Measurements from ENCODE around the gene SNRPA1. TPM values are rescaled to one million over a fixed set of nuclear protein-coding genes. Genes with fewer than 3 reads are reported as not detected.

The SNRPA1 gene
- total RNA-seq, 1 experiment from 2014 or later = 151 TPM

DNA sequence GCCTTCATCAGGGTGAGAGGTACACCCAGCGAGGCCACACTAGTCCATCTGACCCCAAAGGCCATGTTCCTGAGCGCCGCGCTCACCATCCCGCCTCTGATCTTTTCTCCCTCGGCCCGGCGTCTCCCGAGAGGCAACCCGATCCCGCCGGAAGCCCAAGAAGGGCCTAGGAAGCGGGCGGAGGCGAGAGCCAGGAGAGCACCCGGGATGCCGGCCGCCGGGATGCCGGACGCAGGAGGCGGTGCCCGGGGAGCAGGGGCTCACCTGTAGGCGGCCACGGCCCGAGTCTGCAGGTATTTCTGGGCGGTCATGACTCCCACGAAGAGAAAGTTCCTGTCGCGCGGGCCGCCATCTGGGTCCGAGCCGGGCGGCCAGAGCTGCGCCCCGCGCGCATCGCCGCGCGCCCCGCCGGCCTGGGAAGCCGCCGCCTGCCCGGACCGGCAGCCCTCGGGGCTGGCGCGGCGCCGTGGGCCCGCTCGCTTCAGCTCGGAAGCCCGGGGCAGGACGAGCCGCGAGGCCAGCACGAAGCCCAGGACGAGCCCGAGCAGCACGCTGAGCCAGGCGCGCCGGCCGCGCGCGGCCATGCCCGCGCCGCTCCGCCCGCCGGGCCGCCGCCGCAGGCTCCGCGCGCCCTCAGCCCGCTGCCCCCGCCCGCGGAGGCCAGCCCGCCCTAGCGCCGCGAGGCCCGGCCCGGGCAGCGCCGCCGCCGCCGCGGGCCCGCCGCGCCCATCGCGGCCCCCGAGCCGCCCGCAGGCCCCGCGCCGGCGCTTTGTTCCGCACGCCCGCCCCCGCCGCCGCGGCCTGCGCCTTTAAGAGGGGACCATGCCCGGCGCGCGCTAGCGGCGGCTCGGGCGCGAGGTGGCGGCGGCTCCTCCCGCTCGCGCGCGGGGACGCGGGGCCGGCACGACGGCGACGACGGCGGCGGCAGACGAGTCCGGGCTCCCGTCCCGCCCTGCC is 43.9 kb downstream of the SNRPA1 start:
- H3K36me3 ChIP-seq = peaks cover 14% of the 10 kb centered on the region
- no peaks in the 10 kb centered on the region for H3K9me3 ChIP-seq (replicated peaks)
- peak overlapping the region; percentile 88 for H3K4me3 ChIP-seq
- peak overlapping the region; percentile 85 for H3K27ac ChIP-seq
- no peaks in the 10 kb centered on the region for H3K27me3 ChIP-seq
- peak; percentile 54 to 65 for DNase-seq
- H3K4me1 ChIP-seq = peaks cover 17% of the 10 kb centered on the region

DNA sequence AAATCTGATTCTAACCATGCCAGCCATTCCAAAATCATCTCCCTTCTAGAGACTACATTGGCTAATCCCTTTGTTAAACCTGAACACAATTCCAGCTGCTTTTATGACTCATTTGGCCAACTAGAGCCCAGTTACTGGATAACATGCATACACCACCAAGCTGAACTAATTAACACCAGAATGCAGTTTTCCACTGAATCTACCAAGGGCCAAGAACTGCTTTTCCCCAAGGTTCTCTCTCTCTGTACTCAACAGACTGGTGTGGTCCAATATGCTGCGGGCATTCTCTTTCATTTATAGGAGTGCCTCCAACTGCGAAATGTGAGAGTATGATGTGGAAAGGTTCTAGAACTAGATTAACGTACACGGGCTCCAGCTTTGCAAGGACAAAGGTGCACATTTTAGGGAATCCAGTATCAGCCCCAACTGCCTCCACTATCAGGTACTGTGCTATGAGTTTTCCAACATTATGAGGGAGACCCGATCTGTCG is 44.7 kb downstream of the SNRPA1 start:
- Histone ChIP-seq H3K36me3 (peaks cover 14% of the 10 kb centered on the region), H3K27me3 (no peaks in the 10 kb centered on the region), H3K9me3 (replicated peaks) (no peaks in the 10 kb centered on the region), H3K27ac (peak overlapping the region; percentile 85), H3K4me1 (peaks cover 10% of the 10 kb centered on the region), H3K4me3 (peak overlapping the region; percentile 88)
- DNase-seq = peak in 1 of 2 experiments; percentile 65

DNA sequence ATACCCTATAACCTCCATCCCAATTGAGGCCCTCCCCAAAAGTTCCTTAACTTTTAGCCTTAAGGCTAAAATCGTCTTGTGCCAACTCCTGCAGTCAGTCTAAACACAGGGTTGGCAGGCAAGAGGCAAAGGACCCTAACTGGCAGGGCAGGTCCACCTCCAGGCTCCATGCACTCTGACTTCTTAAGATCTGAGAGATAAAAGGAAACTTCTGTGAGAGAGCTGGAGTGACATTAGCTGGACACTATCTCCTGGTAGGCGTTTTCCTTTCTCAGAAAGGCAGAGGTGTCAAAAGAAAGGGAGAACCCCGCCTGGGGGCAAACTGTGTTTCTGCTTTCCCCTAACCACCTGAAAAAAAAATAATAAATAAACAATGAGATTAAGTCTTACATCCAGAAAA is 46.8 kb downstream of the SNRPA1 start:
- DNase-seq = no peak
- Histone ChIP-seq H3K27ac (no peak overlapping the region), H3K36me3 (peaks cover 14% of the 10 kb centered on the region), H3K4me3 (no peak overlapping the region), H3K9me3 (replicated peaks) (no peaks in the 10 kb centered on the region), H3K27me3 (no peaks in the 10 kb centered on the region), H3K4me1 (peaks cover 26% of the 10 kb centered on the region)

DNA sequence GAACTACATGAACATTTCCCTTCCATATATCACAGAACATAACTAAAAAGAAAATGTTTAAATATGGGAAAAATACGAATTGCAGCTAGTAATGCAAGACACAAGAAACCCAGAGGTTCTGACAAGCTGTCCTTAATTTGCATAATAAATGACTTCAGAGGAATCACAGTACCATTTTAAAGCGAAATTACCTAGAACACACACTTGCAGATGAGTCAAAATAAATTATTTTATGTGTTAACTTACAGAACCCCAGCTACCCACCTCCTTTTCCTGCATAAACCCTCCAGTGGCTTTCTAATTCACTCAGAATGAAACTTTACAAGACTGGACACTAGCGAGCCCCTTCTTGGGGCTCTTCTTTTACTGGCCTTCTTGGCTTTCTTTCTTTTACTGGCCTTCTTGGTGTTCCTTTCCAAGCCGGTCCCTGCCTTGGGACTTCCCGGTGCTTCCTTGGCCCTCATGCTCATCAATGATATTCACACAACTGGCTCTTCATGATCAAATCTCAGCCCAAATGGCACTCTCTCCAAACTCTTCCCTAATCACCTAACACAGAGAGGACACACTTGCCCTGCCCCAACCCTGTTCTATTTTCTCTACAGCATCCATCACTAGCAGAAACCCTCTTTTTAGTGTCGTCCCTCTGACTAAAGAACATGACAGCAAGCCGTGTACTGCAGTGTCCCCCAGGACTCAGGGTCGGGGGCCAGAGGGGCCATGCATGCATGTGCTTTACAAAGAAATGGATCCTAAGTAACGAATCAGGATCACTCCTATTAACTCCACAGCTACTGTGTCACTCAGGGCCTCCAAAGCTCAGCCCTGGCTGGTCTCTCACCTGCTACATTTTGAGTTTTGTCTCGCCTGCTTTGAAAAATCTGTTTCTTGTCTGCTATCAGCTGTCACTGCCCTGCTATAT is 48.0 kb downstream of the SNRPA1 start:
- Histone ChIP-seq H3K27me3 (no peaks in the 10 kb centered on the region), H3K4me1 (peaks cover 34% of the 10 kb centered on the region), H3K4me3 (no peak overlapping the region), H3K27ac (no peak overlapping the region), H3K9me3 (replicated peaks) (no peaks in the 10 kb centered on the region), H3K36me3 (peaks cover 15% of the 10 kb centered on the region)
- DNase-seq = no peak

DNA sequence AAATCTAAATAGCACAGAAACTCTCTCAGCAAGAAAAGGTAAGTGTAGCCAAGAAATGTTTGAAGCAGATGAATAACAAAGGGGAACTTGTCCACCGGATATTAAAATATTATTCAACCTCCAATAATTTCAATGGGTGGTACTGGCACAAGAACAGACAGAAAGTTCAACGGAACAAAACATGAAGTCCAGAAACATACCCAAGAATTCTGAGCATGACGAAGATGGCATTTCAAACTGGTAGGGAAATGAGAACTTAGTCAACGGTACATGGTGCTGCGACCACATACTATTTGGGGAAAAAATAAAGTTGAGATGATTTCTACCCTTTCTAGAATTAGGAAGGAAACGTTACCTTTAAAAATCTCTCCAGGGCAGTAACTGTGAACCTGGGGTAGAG is 48.7 kb downstream of the SNRPA1 start:
- H3K4me3 ChIP-seq = no peak overlapping the region
- H3K4me1 ChIP-seq = peaks cover 41% of the 10 kb centered on the region
- no peaks in the 10 kb centered on the region for H3K27me3 ChIP-seq
- DNase-seq = no peak
- H3K9me3 ChIP-seq (replicated peaks) = no peaks in the 10 kb centered on the region
- peaks cover 22% of the 10 kb centered on the region for H3K36me3 ChIP-seq
- no peak overlapping the region for H3K27ac ChIP-seq

DNA sequence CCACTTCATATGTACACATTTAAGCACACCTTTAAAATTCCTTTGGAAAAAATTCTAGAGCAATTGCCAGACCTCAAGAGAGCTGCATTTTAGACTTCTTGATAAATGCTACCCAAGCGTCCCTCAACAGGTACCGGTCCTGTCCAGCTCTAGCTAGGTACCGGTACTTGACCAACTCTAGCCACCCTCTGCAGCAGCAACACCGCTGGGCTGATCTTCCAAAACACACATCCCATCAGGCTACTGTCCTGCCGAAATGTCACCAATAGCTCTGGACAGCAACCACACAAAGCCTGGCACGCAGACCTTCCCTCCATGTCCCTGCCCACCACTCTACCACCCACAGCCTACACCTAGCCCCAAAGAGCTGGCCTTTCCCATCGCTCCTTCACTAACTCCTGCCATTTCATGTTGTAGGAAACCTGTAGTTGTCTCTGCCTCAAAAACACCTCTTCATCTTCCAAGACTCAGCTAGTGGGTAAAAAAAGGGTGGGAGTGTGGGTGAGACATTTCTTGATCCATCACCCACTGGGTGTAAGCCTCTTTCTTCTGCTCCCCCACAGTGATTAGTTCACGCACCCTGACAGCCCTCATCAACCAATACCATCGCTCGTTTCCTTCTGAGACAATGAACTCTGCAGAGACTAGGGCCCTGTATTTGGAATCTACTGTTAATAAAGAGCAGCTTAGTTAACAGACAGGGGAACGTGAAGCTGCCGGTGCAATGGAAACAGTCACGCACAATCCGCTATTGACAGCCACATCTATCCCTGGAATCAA is 50.0 kb downstream of the SNRPA1 start:
- Histone ChIP-seq H3K4me3 (no peak overlapping the region), H3K27ac (no peak overlapping the region), H3K36me3 (peaks cover 32% of the 10 kb centered on the region), H3K4me1 (peaks cover 42% of the 10 kb centered on the region), H3K27me3 (no peaks in the 10 kb centered on the region), H3K9me3 (replicated peaks) (no peaks in the 10 kb centered on the region)
- DNase-seq = no peak

DNA sequence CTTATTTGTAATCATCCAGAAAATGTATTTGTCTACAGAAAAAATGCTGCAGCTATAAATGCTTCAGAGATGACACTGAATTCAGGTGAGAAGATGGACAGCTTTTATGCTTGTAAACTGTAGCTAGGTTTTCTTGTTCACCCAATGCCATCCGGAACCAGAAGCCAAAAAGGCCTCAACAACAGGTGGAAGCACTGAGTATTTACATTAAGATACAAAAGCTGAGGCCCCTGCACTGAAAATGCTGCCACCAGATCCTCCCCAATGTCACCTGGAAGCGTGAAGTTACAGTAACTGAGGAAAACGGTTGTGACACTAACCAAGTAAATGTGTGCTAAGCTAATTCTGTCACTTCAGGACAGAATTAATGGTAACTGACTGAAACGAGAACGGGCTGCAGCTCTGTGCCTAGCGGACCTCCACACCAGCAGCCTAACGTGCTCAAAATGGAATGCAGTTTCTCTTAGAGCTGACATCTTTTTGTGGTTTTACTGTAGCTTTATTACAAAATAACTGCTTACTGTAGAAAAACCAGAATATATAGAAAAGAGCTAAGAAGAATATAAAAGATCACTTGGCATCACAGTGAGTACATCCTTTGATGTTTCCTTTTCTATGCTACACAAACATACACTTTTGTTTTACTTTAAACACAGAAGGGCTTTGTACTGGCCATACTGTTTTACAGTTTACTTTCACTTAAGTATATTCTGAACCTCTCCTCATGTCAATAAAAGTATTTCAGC is 50.8 kb downstream of the SNRPA1 start:
- Histone ChIP-seq H3K27ac (no peak overlapping the region), H3K4me1 (peaks cover 39% of the 10 kb centered on the region)

DNA sequence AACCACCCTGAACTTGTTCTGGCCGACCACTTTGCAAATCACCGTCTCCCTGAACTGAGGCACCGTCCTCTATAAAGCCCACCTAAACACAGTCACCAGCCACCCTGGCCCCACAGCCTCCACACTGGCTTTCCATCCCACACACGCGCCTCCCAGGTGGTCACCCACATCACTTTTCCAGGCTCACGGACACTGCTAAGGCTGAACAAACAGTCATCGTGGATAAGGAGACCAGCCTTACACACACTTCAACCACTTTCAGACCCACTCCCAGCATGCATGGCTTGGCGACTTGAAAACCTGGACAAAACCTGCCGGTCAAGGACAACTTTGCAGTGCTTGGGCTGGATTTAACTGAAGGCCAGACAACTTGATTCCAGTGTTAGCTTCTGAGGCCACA is 51.6 kb downstream of the SNRPA1 start:
- Histone ChIP-seq H3K27ac (no peak overlapping the region; the same call in 1 of the 2 replicates), H3K4me3 (no peak overlapping the region), H3K36me3 (peaks cover 38% of the 10 kb centered on the region), H3K27me3 (no peaks in the 10 kb centered on the region), H3K9me3 (replicated peaks) (no peaks in the 10 kb centered on the region), H3K4me1 (peaks cover 39% of the 10 kb centered on the region)
- DNase-seq = no peak

More for the DNA sequence above, 50.8 kb downstream of the SNRPA1 start:
- peaks cover 35% of the 10 kb centered on the region for H3K36me3 ChIP-seq
- H3K9me3 ChIP-seq (replicated peaks) = no peaks in the 10 kb centered on the region
- no peak overlapping the region for H3K4me3 ChIP-seq
- H3K27me3 ChIP-seq = no peaks in the 10 kb centered on the region
- DNase-seq = no peak

DNA sequence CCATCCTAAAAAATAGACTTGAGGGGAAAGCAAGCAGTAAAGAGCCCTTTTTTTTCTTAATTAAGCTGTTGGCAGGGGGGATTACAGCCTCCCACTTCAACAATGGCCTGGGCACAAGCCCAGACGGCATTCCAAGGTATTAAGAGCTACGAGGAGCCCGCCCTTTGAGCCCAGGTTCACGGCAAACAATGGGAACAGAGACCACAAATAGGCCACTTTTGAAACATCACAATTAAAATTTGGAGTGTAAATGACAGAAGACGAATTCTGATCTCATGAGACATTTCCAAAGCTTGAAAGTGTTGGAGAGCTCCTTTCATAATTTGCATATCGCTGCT is 52.1 kb downstream of the SNRPA1 start:
- H3K36me3 ChIP-seq = peaks cover 39% of the 10 kb centered on the region
- peak overlapping the region; percentile 12 for H3K27ac ChIP-seq
- no peaks in the 10 kb centered on the region for H3K9me3 ChIP-seq (replicated peaks)
- H3K27me3 ChIP-seq = no peaks in the 10 kb centered on the region
- no peak overlapping the region for H3K4me3 ChIP-seq
- H3K4me1 ChIP-seq = peaks cover 39% of the 10 kb centered on the region
- peak; percentile 46 to 62 for DNase-seq

DNA sequence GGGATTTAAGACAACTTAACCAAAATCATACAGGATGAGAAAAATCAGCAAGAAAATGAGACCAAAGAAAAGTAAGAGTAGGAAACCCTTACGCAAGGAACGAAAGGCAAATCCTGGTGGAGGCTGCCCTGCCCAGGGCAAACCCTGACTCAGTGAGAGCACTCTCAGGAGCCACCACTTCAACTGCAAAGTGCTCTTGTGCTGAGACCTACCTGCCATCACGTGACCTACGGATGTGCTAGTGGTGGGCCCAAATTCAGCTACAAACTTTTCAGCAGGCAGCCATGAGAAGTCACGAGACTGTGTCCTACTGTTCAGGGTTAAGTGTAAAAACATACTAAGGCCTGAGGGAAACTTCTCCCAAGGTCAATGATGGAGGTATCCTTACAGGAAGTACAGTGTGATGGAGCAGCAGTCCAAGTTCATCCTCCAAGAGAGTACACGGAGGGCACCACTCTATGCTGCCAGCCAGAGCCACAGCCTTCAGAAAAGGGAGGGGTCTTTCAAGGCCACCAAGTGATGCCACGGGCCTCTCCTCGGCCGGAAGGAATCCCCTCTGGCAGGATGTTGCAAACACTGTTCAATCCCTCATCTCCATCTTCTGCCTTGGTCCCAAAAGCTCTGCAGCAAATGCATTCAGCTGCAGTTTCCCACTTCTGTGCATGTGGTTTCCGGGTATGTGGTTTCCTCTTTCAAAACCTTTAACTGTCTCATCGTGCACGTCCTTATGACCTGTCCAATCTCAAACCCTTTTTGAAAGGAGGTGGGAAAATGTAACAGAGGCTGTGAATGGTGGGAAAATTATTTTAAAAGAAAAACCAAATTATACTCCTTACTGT is 52.7 kb downstream of the SNRPA1 start:
- Histone ChIP-seq H3K9me3 (replicated peaks) (no peaks in the 10 kb centered on the region), H3K4me1 (peaks cover 37% of the 10 kb centered on the region), H3K36me3 (peaks cover 37% of the 10 kb centered on the region), H3K27ac (peak overlapping the region; percentile 12), H3K27me3 (no peaks in the 10 kb centered on the region), H3K4me3 (no peak overlapping the region)
- peak; percentile 42 to 71 for DNase-seq

DNA sequence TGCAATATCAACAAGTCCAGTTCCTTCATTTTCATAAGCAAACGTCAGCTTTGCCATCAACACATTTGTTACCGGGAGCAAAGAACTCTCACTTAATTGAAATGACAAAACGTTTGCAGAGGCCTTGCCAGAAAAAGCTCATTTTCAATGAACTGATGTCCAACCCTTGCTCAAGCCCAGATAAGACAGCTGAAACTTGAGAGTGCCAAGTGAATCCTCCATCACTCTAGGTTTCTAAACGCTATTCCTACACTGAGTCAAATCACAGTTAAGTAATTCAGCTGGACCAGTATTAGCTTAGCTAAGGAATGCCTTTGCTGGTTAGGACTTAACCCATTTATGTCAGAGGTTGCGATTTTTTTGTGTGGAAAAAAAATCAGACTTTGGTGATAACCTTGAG is 54.7 kb downstream of the SNRPA1 start:
- DNase-seq = no peak
- no peak overlapping the region for H3K27ac ChIP-seq
- H3K36me3 ChIP-seq = peaks cover 44% of the 10 kb centered on the region
- H3K4me1 ChIP-seq = peaks cover 37% of the 10 kb centered on the region
- no peaks in the 10 kb centered on the region for H3K27me3 ChIP-seq
- no peaks in the 10 kb centered on the region for H3K9me3 ChIP-seq (replicated peaks)
- no peak overlapping the region for H3K4me3 ChIP-seq

DNA sequence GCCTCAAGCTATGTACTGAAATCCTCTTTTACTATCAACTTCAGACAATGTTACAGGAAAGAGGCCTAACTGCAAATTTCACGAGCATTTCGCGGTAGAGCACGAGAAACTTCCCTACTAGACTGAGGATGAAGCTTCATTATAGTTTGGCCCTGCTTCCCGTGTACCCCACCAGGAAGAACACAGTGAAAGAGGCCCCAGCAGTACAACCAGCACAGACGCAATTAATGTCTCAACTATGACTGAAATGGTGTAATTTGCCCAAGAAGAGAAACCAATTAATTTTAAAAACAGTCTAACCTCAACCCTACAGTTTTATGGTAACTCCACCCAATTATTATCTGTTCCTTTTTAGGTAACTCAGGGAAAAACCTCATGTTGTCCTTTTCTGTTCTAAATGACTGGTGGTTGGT is 55.3 kb downstream of the SNRPA1 start:
- Histone ChIP-seq H3K27me3 (no peaks in the 10 kb centered on the region), H3K4me3 (no peak overlapping the region), H3K4me1 (peaks cover 35% of the 10 kb centered on the region), H3K27ac (no peak overlapping the region), H3K36me3 (peaks cover 50% of the 10 kb centered on the region), H3K9me3 (replicated peaks) (no peaks in the 10 kb centered on the region)
- DNase-seq = no peak

DNA sequence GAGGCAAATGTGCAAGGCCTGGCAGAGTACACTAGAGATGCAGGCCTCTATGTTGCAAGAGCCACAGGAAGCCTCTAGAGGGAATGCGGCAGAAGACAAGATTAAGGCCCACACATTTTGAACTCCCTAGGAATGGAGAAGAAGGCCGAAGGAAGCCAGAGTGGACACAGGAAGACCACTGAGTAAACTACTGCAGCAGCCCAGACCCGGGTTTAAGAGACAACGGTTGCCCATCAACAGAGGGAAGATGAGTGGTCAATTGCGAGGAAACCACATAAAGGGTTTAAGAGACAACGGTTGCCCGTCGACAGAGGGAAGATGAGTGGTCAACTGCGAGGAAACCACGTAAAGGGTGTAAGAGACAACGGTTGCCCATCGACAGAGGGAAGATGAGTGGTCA is 57.8 kb downstream of the SNRPA1 start:
- Histone ChIP-seq H3K27ac (no peak overlapping the region), H3K4me3 (no peak overlapping the region), H3K27me3 (no peaks in the 10 kb centered on the region), H3K9me3 (replicated peaks) (no peaks in the 10 kb centered on the region), H3K4me1 (peaks cover 10% of the 10 kb centered on the region), H3K36me3 (peaks cover 71% of the 10 kb centered on the region)
- no peak for DNase-seq
